GM19467 (cell line): ENCODE measurements around the gene GSDME.
A peak's percentile ranks its signal among the peaks of the same experiment; 100 is the strongest.

Experiments
- ATAC-seq: cut with Tn5 transposase; IDR thresholded peaks from one replicate; pipeline ENCODE4 v1.9.1; 2021; ENCODE audit warnings: mild to moderate bottlenecking, moderate library complexity; ENCODE audit not compliant: unreplicated experiment

Gene GSDME

GRCh38 chr7:24706211-24707170, 50.8 kb downstream of the GSDME start:
- no peak for ATAC-seq

- ATAC-seq = no peak
These were observed 51.8 kb downstream of the GSDME start for GRCh38 chr7:24705461-24705954.

DNA sequence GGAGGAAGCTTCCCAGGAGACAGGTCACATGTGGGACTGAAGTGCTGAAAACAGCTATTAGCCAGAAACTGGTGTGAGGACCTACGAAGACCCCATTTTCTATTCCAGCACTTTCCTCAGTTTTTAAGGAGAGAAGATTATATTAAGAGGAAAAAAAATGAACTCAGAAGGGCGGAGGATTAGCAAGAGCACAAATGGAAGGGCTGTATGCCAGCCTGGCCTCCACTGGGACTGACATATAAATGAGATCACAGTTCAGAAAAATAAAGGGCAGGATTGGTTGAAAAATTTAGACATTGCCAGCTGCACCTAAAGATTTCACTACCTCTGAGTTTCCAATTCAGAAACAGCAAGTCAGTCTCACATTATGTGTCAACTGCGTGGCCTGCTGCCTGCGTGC, 53.0 kb downstream of the GSDME start:
- no peak for ATAC-seq

GRCh38 chr7:24703296-24703695, 54.0 kb downstream of the GSDME start:
- no peak for ATAC-seq

DNA sequence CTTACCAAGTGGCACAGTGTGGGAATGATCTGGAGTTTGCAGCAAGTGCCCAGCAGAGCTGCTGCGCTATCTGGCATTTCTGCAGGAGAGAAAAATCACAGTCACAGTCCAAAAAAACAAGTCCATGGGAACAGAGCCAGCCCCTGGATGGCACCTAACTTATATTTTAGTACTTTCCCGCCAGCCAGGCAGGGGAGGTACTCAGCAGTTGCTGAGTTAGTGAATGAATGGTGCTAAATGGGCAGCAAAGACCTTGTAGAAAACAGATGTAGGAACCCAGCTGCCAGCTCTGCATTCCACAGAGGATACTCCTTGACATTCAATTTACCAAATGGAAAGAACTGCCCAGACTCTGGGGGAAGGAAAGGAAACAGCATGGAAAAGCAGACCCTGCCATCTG, 54.5 kb downstream of the GSDME start:
- no peak for ATAC-seq

DNA sequence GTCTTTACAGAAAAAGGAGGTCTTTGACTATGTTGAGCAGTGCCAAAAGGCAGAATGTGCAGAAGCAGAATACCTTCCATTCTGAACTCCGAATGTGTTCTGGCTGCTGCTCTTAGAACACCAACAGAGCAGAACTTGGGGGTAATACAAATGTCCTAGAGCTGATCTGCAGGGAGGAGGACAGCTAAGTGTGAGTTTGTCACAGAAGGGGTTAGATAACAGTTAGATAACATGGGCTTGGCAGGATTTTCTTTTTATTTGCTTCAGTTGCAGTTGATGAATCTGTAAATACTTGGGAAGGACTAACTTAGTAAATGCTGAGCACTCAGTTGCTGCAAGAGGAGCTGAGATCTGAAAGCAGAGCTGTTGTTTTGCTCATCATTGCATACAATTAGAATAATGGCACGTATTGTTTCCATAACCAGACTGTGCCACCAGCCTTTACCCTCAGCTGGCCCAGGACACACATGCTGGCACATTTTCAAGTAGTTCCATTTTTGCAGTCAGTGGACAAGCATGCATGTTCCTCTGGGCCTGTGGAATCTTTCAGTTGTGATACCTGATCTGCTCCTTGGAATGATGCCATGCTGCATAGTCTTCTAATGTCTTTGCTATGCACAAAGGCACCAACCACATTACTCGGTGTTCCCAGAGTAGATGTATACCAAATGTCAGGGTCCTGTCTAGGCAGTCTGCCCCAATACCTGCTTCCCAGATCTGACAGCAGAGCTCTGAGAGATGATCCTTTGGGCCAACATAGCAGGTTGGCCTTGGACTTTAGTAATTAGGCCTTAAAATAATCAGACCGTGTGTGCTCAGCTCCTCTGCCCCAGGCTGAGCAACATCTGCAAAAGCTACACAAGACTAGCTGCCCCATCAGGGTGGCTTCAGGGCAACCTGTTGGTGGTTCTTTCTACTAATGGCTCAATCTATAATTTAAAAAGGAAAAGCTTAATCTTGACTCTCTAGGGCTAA, 55.7 kb downstream of the GSDME start:
- ATAC-seq = no peak

- ATAC-seq = no peak
These were observed 56.6 kb downstream of the GSDME start for GRCh38 chr7:24700521-24701260.

DNA sequence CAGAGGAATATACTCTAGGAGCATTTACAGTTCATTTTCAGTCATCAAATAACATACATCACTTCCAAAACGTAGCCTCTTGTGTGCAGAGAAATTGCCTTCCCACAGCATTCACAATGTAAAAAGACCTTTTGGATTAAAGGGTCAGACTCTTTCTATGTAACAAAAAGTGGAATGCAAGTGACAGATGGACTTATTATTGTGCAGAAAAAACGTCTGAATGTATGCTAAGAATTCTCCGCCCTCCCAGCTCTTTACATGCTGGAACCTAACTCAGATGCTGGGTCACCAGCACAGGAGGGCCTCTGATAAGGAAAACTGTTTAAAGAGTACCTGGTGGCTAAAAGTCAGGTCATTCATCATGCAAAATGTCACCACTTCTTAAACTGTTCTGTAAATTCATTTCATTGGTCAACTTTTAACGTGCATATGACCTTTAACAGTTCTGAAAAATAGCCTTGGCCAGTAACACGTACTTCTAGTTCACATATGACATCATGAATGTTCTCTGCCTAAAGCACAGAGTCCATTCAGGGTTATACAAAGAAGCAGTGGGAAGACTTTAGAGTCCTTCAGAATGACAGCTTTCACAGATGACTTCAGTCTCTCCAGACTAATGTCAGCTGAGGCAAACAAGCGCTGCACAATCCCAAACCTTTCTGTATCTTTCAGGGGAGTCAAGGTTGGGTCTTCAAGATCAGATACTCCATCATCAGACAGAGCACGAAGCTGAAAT, 58.6 kb downstream of the GSDME start:
- ATAC-seq = no peak

DNA sequence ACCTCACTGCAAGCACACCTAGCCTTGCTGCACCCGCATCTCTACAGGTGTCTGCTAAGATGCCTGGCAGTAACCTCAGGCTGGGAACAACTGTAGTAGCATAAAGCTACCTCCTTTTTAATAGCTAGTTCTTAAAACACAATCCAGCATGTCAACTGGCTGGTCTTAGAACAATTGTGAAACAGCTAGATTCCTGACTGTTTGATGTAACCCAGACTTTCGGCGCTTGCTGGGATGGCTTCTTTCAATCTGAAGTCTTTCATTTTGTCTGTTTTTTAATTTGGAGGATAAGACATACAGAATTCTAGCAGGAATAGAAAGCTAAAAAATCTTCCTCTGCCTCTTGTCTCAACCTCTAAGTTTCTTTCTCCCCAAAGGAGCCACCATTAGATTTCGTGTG, 59.8 kb downstream of the GSDME start:
- ATAC-seq = no peak

GRCh38 chr7:24692592-24692991, 64.7 kb downstream of the GSDME start:
- ATAC-seq = no peak

- ATAC-seq = no peak
These were observed 67.0 kb downstream of the GSDME start for GRCh38 chr7:24690251-24690650.

DNA sequence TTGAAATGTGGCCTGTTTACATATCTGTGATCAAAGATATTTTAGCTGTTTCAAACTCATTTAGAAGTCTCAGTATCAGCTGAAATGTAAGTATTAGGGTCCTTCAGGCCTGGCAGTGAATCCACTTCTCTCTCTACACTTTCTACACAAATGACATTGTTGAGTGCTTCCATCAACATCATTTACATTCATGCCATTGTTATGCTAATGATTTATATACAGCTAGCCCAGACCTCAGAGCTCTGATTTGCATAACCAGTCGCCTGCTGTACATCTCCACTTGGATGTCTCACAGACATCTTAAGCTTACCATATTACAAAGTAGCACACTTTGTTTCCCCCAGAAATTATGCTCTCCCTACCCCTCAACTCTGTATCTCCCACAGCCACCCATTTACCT, 71.6 kb downstream of the GSDME start:
- no peak for ATAC-seq

- no peak for ATAC-seq
These were observed 86.5 kb downstream of the GSDME start for GRCh38 chr7:24670782-24671181.

GRCh38 chr7:24669971-24670591, 87.2 kb downstream of the GSDME start:
- ATAC-seq = no peak

DNA sequence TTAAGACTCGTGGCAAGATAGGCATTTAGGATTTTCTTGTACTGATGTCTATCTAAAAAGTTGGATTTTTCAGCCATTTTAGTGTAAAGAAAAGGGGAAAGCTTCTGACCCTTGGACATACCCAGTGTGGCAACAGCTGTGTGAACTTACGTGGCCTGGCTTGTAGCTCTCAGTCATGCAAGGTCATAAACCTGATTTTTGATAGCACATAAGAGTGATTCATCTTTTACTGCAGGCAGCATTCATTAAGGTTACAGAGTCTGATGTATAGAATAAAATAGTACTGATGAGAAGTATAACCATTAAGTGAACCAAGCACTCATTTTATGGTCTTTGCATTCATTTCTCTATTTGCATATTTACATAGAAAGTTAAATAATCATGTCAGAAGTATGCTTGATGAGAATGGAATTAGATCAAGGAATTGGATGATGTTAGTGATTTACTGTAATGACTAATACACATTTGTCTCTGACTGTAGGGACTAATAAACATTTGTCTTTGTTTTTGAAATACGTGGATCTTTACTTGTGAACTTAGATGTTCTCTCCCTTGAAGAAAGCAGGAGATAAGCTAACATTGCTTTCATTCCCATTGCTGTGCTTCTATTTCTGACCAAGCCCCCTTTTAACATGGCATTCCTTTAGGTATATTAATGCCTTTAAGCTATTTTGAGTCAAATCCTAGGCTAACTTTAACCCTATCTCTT, 88.2 kb downstream of the GSDME start:
- no peak for ATAC-seq

- no peak for ATAC-seq
These were observed 91.5 kb downstream of the GSDME start for GRCh38 chr7:24665564-24666294.

DNA sequence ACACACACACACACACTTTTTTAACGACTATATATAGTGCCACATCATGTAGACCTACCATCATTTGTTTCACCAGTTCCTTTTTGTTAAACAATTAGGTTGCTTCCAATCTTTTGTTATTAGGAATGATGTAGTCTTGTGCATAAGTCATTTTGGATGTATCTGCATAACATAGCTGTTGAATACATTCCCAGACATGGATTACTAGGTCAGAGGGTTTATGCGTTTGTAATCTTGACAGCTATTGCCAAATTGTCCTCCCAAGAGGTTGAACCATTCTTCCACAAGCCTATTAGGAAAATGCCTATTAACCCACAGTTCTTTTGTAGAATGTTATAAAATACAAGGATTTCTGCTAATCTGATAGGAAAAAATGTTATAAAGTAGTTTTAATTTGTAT, 96.7 kb downstream of the GSDME start:
- no peak for ATAC-seq

- ATAC-seq = peak; percentile 83
These were observed 97.8 kb downstream of the GSDME start for GRCh38 chr7:24659505-24659904.
